HEK293T (cell line): ENCODE measurements around the gene CCDC149.

Source experiments
- BHLHE40 ChIP-seq: fragments of 450-650 bp; IDR thresholded peaks from 2 replicates; pipeline ENCODE4 v1.6.1; 2016; ENCODE audit warnings: mild to moderate bottlenecking, moderate library complexity, borderline replicate concordance
- FOXK2 ChIP-seq: fragments of 450-650 bp; IDR thresholded peaks from 2 replicates; pipeline ENCODE4 v1.6.1; 2016; ENCODE audit warnings: mild to moderate bottlenecking
- TARDBP ChIP-seq: fragments of 450-650 bp; IDR thresholded peaks from 2 replicates; pipeline ENCODE4 v1.6.1; 2016
- ZNF384 ChIP-seq: fragments of 450-650 bp; IDR thresholded peaks from 2 replicates; pipeline ENCODE4 v1.6.1; 2016

GRCh38 chr4:24888475-24889344 lies 24.1 kb downstream of the CCDC149 start:
- TF ChIP-seq TARDBP = no peak
- no peak for TF ChIP-seq FOXK2
- TF ChIP-seq BHLHE40 = no peak
- no peak for TF ChIP-seq ZNF384
